ENCODE data around the gene ENOSF1. TPM values are rescaled to one million over a fixed set of nuclear protein-coding genes. Genes with fewer than 3 reads are reported as not detected.
A peak's percentile ranks its signal among the peaks of the same experiment; 100 is the strongest.

ENOSF1 gene
- total and polyA plus RNA-seq, 5 donors = 38.7 to 59.8 (median 44.3) TPM

DNA sequence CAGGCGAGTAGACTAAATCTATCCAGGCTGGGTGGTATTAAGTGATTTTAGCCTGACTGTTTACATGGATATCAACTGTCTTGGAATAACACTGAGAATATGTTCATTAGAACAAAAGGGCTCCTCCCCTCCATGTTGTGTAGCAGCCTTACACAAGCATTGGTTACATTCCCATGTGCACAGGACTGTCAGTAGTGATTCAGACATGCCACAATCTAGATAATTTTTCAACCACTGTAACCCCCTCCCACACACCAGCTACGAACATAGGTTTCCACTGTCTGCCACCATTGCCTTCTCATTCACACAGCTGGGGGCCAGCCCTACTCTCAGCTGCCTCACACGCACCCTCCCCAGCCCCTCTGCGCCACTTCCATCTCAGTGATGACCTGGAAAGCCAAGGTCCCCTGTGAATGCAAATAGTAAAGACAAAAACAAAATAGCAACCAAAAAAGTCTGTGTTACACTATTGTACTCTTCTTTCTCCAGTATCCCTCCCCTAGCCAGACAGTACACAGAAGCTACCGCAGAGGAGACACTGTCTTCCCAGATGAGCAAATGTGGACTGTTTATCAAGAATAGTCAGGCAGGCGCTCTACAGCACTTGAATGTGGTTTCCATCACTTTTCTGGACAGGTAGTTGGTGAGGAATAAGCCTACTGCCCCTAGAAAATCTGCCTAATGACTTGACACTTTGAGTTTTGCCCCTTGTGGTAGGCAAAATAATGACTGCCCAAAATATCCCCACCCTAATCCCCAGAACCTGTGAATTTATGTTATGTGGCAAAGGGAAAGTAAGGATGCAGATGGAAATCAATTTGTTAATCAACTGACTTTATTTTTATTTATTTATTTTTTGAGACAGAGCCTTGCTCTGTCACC is 82.9 kb downstream of the ENOSF1 start:
- H3K9me3 ChIP-seq (ENCODE audit: control insufficient read depth, low read length) = no peaks in the 10 kb centered on the region
- no peak overlapping the region for H3K4me3 ChIP-seq (ENCODE audit: low read length)
- 84% methylated on average over 6 of the region's 6 CpGs for WGBS
- no peaks in the 10 kb centered on the region for H3K27me3 ChIP-seq (ENCODE audit: control insufficient read depth, insufficient read depth)
- ATAC-seq (no peak), DNase-seq (no peak)
- H3K27ac ChIP-seq (ENCODE audit: low read length) = no peak overlapping the region
- no peaks in the 10 kb centered on the region for H3K4me1 ChIP-seq (ENCODE audit: control insufficient read depth, insufficient read depth, low read length)
- intact Hi-C loops (cut with DNase I) = loop anchor here in 2 of 4 donors (5.0 to 10.0 kb wide), 2 partner anchors 75 to 208 kb away; no protein-coding TSS in a partner anchor

DNA sequence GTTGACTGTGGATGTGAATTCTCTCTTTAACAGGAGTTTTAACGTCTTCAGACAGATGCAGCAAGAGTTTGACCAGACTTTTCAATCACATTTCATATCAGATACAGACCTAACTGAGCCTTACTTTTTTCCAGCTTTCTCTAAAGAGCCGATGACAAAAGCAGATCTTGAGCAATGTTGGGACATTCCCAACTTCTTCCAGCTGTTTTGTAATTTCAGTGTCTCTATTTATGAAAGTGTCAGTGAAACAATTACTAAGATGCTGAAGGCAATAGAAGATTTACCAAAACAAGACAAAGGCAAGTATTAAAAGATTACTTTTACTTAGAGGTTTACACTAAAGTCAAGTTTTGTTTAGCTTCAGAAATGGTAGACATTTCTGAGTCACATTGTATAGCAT is 85.2 kb downstream of the ENOSF1 start:
- intact Hi-C loops (cut with DNase I) = loop anchor here in 2 of 4 donors (5.0 to 10.0 kb wide), 2 partner anchors 78 to 210 kb away; no protein-coding TSS in a partner anchor

DNA sequence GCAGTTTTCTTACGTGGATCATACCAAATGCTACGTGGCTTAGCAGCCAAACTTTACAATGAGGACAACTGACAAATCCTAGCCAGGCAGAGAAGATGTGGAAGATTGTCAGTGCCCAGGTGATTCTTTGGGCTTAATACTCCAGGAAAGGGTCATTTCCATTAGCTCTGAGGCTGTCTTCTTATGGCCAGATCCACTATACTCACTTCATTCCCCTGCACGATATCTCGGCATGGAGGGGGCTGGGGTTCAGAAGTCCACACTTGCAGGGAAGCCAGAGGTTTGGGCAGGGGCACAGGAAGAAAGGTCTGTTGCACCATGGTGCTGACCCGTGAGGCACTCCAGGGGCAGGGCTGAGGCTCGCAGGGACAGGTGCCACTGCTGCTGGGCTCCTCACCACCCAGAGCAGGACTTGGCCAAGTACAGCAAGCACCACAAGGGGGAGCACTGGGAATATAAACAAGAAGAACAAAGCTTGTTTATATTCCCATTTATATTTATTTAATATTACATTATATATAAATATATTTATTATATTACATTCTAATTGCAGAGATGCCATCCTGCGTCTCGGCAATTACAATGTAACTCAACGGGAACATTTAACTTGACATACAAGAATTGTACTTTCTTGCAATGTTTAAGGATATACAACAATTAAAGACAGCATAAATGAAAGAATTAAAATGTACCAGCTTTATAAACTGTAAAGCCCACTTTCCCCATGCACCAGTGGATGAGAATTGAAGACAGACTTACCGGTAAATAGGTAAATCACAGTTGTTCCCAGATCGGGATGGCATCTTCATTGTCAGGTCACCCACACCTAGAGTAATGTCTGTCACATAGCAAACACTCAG is 88.4 kb downstream of the ENOSF1 start:
- peak; percentile 61 to 86 (median 70) for DNase-seq
- Histone ChIP-seq H3K4me1 (ENCODE audit: control insufficient read depth, insufficient read depth, low read length) (no peaks in the 10 kb centered on the region), H3K4me3 (ENCODE audit: low read length) (no peak overlapping the region), H3K27me3 (ENCODE audit: control insufficient read depth, insufficient read depth) (no peaks in the 10 kb centered on the region), H3K9me3 (ENCODE audit: control insufficient read depth, low read length) (no peaks in the 10 kb centered on the region), H3K27ac (ENCODE audit: low read length) (no peak overlapping the region)
- 61% methylated on average over 11 of the region's 11 CpGs for WGBS
- peak; percentile 72 to 79 for ATAC-seq
- intact Hi-C loops (cut with DNase I) = loop anchor here in 2 of 4 donors (5.0 to 10.0 kb wide), 3 partner anchors 81 to 213 kb away; no protein-coding TSS in a partner anchor

More for the DNA sequence above, 85.2 kb downstream of the ENOSF1 start:
- Histone ChIP-seq H3K4me1 (ENCODE audit: control insufficient read depth, insufficient read depth, low read length) (no peaks in the 10 kb centered on the region), H3K9me3 (ENCODE audit: control insufficient read depth, low read length) (no peaks in the 10 kb centered on the region), H3K27ac (ENCODE audit: low read length) (no peak overlapping the region), H3K27me3 (ENCODE audit: control insufficient read depth, insufficient read depth) (no peaks in the 10 kb centered on the region), H3K4me3 (ENCODE audit: low read length) (no peak overlapping the region)
- DNase-seq (no peak), ATAC-seq (no peak)
- WGBS = 56% methylated on average over 2 of the region's 2 CpGs

DNA sequence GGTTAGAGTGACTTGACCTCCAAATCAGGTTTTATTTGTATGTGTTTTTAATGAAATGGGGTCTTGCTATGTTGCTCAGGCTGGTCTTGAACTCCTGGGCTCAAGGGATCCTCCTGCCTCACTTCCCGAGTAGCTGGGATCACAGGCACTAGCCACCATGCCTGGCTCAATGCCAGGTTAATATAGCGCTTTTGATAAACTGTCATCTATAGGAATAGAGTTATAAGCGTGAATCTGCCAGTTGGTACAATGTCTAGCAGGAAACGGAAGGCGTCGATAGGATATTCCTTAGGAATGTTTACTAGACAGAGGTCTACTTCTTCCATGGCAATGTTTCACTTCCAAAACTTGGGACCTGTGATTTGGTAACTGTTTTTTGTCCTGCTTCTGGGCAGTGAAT is 90.1 kb downstream of the ENOSF1 start:
- WGBS = 49% methylated on average over 6 of the region's 6 CpGs
- H3K27me3 ChIP-seq (ENCODE audit: control insufficient read depth, insufficient read depth) = no peaks in the 10 kb centered on the region
- H3K9me3 ChIP-seq (ENCODE audit: control insufficient read depth, low read length) = no peaks in the 10 kb centered on the region
- no peaks in the 10 kb centered on the region for H3K4me1 ChIP-seq (ENCODE audit: control insufficient read depth, insufficient read depth, low read length)
- no peak overlapping the region for H3K4me3 ChIP-seq (ENCODE audit: low read length)
- no peak for ATAC-seq
- intact Hi-C loops (cut with DNase I) = loop anchor here in 2 of 4 donors (5.0 to 10.0 kb wide), 3 partner anchors 83 to 215 kb away; no protein-coding TSS in a partner anchor
- no peak for DNase-seq
- H3K27ac ChIP-seq (ENCODE audit: low read length) = no peak overlapping the region

DNA sequence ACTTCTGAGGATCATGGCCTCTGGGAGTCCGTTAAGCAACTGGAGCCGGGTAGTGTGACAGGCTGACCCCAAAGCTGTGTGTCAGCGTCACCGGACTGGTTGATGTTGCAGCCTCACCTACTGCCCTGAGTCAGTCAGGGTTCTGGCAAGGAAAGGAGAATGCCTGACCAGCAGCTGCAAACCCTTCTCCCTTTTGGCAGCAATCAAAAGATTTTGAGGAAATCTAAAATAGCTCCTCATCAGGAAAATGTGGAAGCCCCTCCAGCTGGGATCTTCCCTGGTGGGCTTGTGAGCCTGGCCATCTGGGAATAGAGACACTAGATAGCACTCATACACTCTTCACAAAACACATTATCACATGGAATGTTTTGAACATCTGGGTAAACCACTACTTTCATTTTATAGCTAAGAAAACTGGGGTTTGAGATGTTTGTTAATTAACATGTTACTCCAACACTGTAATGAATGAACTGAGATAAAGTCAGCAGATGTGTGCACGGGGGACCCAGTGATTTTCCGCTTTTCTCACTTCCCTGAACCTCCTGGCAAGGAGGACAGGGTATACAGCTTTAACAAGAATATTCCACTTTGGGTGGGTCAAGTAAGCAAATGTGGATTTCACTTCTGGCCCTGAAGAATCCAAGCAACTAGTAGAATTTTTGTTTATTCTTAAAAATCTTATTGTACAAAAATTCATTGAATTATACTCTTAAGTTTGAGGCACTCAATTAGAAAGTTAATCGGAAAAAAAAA is 91.0 kb downstream of the ENOSF1 start:
- no peak overlapping the region for H3K27ac ChIP-seq (ENCODE audit: low read length)
- H3K4me1 ChIP-seq (ENCODE audit: control insufficient read depth, insufficient read depth, low read length) = no peaks in the 10 kb centered on the region
- DNase-seq = no peak
- H3K27me3 ChIP-seq (ENCODE audit: control insufficient read depth, insufficient read depth) = no peaks in the 10 kb centered on the region
- WGBS = 35% methylated on average over 7 of the region's 7 CpGs
- intact Hi-C loops (cut with DNase I) = loop anchor here in 2 of 4 donors (5.0 to 10.0 kb wide), 3 partner anchors 83 to 216 kb away; no protein-coding TSS in a partner anchor
- no peaks in the 10 kb centered on the region for H3K9me3 ChIP-seq (ENCODE audit: control insufficient read depth, low read length)
- no peak overlapping the region for H3K4me3 ChIP-seq (ENCODE audit: low read length)
- ATAC-seq = no peak

Other genes starting within 250 kb of the ENOSF1 start
- gene COLEC12, start 211.9 kb downstream of the ENOSF1 start, total RNA-seq = 10 to 100 TPM in 1 of 4 donors, 1 to 10 TPM in 3; 4.1 to 10.6 (median 6.5) TPM
- gene COLEC12, start 211.9 kb downstream of the ENOSF1 start, polyA plus RNA-seq = 1.7 TPM
- gene CETN1, start 132.2 kb downstream of the ENOSF1 start, total RNA-seq = not detected
- gene CETN1, start 132.2 kb downstream of the ENOSF1 start, polyA plus RNA-seq = not detected
- 1 to 10 TPM in 1 of 4 donors, under 1 TPM in 1, not detected in 2; 0.71 to 1.5 TPM for gene CLUL1, start 115.6 kb downstream of the ENOSF1 start, total RNA-seq
- not detected for gene CLUL1, start 115.6 kb downstream of the ENOSF1 start, polyA plus RNA-seq
- gene TYMS, start 55.0 kb downstream of the ENOSF1 start, total RNA-seq = 1 to 10 TPM; 1.5 to 6.6 (median 3.1) TPM
- gene TYMS, start 55.0 kb downstream of the ENOSF1 start, polyA plus RNA-seq = 1.4 TPM
- 10 to 100 TPM; 22.4 to 25.9 (median 25.1) TPM for gene YES1, start 99.6 kb upstream of the ENOSF1 start, total RNA-seq
- 9.2 TPM for gene YES1, start 99.6 kb upstream of the ENOSF1 start, polyA plus RNA-seq
- under 1 TPM in 2 of 4 donors, not detected in 2; 0.33 to 0.40 TPM for gene ADCYAP1, start 192.2 kb upstream of the ENOSF1 start, total RNA-seq
- 0.02 TPM for gene ADCYAP1, start 192.2 kb upstream of the ENOSF1 start, polyA plus RNA-seq

All from right cardiac atrium (tissue), 5 donors.